Prostate gland (tissue), 2 donors: ENCODE data around the gene FOXP4.

Experiments
- POLR2AphosphoS5 ChIP-seq: sonication (generic); formaldehyde crosslinking; IDR thresholded peaks from one replicate; pipeline ENCODE4 v1.6.1; 2017; ENCODE audit warnings: antibody characterized with exemption
- TF ChIP-seq, protein P1 (sequence below), 4 experiments: fragments of 200-600 bp in 2 of 4; fragments of 450-650 bp in 2 of 4; sonication (generic) in 2 of 4; IDR thresholded peaks; 1 replicate in 3 of 4; 2 replicates in 1 of 4; pipeline ENCODE4 v1.5.1; 2016 to 2019; ENCODE audit warnings: antibody characterized with exemption in 4 of 4, mild to moderate bottlenecking in 2 of 4, moderate library complexity in 2 of 4

DNA sequence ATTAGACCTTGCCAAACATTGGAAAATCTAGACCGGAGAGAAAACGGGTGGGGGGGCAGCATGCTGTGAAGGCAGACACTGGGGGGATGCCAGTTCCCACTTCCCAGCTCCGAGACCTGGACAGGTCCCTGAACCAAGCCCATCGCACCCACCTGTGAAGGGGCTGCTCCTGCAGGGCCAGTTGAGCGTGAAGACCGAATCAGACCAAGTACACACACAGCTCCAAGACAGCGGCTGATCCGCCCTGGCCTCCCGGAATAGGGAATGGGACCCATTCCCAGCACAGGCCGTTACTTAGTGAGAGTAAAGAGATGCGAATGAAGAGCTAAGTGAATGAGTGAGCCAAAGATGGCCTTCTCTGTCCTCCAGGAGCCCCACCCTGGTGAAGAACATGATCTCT is 50.6 kb downstream of the FOXP4 start:
- TF ChIP-seq, protein P1, sequence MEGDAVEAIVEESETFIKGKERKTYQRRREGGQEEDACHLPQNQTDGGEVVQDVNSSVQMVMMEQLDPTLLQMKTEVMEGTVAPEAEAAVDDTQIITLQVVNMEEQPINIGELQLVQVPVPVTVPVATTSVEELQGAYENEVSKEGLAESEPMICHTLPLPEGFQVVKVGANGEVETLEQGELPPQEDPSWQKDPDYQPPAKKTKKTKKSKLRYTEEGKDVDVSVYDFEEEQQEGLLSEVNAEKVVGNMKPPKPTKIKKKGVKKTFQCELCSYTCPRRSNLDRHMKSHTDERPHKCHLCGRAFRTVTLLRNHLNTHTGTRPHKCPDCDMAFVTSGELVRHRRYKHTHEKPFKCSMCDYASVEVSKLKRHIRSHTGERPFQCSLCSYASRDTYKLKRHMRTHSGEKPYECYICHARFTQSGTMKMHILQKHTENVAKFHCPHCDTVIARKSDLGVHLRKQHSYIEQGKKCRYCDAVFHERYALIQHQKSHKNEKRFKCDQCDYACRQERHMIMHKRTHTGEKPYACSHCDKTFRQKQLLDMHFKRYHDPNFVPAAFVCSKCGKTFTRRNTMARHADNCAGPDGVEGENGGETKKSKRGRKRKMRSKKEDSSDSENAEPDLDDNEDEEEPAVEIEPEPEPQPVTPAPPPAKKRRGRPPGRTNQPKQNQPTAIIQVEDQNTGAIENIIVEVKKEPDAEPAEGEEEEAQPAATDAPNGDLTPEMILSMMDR (IDR thresholded peaks at IDR 0.05) = no peak
- no peak for TF ChIP-seq POLR2AphosphoS5
